OCI-LY1 (cell line): Measurements from ENCODE around the gene NLRP1.

ENCODE experiments used
- H2AFZ ChIP-seq: fragments of 200-600 bp; sonication (generic), shearing (Covaris generic); 2 replicates; pipeline ENCODE4 v1.6.0; 2014; ENCODE audit warnings: antibody characterized with exemption, mild to moderate bottlenecking, low read length
- H3F3A ChIP-seq: fragments of 200-600 bp; sonication (generic), shearing (Covaris generic); 2 replicates; pipeline ENCODE4 v1.6.0; 2014; ENCODE audit warnings: mild to moderate bottlenecking, antibody characterized with exemption, low read length, moderate library complexity; ENCODE audit not compliant: insufficient read depth
- H3K27ac ChIP-seq: fragments of 200-600 bp; sonication (generic); 2 replicates; pipeline ENCODE4 v1.5.1; 2014; ENCODE audit warnings: low read length, mixed run types, mild to moderate bottlenecking, low read depth; ENCODE audit not compliant: poor library complexity, severe bottlenecking
- H3K27me3 ChIP-seq: fragments of 200-600 bp; sonication (generic); 2 replicates; pipeline ENCODE4 v1.6.0; 2014; ENCODE audit warnings: antibody characterized with exemption, mild to moderate bottlenecking, low read length, moderate library complexity; ENCODE audit not compliant: insufficient read depth
- H3K36me3 ChIP-seq: fragments of 200-600 bp; sonication (generic); 2 replicates; pipeline ENCODE4 v1.6.1; 2014; ENCODE audit warnings: mild to moderate bottlenecking, antibody characterized with exemption, low read length, moderate library complexity, mixed read lengths; ENCODE audit not compliant: insufficient read depth
- H3K4me1 ChIP-seq: fragments of 200-600 bp; sonication (generic); 2 replicates; pipeline ENCODE4 v1.5.1; 2014; ENCODE audit warnings: mild to moderate bottlenecking, low read length, moderate library complexity; ENCODE audit not compliant: insufficient read depth, severe bottlenecking
- H3K4me2 ChIP-seq: fragments of 200-600 bp; sonication (generic), shearing (Covaris generic); 2 replicates; pipeline ENCODE4 v1.6.1; 2014; ENCODE audit warnings: low read length
- H3K4me3 ChIP-seq: fragments of 200-600 bp; sonication (generic); 2 replicates; pipeline ENCODE4 v1.5.1; 2014; ENCODE audit warnings: low read length, low read depth, mild to moderate bottlenecking, mixed read lengths; ENCODE audit not compliant: poor library complexity, severe bottlenecking
- H3K79me2 ChIP-seq: fragments of 200-600 bp; shearing (Covaris generic); 2 replicates; pipeline ENCODE4 v1.6.1; 2016; ENCODE audit warnings: mixed run types, low read length, mixed read lengths; ENCODE audit not compliant: insufficient read depth
- H3K9ac ChIP-seq: fragments of 200-600 bp; sonication (generic), shearing (Covaris generic); 2 replicates; pipeline ENCODE4 v1.6.1; 2014; ENCODE audit warnings: mild to moderate bottlenecking, low read length, mixed read lengths
- H3K9me2 ChIP-seq: fragments of 200-600 bp; sonication (generic), shearing (Covaris generic); 2 replicates; pipeline ENCODE4 v1.6.1; 2014; ENCODE audit warnings: low read depth, mild to moderate bottlenecking, low read length, mixed read lengths
- H3K9me3 ChIP-seq: fragments of 200-600 bp; shearing (Covaris generic); 2 replicates; pipeline ENCODE4 v1.6.1; 2014; ENCODE audit warnings: low read length, mixed read lengths
- H4K20me1 ChIP-seq: fragments of 200-600 bp; sonication (generic), shearing (Covaris generic); 2 replicates; pipeline ENCODE4 v1.6.0; 2016; ENCODE audit warnings: mild to moderate bottlenecking, low read length; ENCODE audit not compliant: insufficient read depth
- EZH2 ChIP-seq: fragments of 200-600 bp; sonication (generic), shearing (Covaris generic); IDR thresholded peaks from 2 replicates; pipeline ENCODE4 v1.8.0; 2017; ENCODE audit warnings: borderline replicate concordance, mixed run types, mild to moderate bottlenecking, antibody characterized with exemption, low read length, moderate library complexity, mixed read lengths
- TF ChIP-seq, protein P1 (sequence below): fragments of 200-600 bp; sonication (generic), shearing (Covaris generic); IDR thresholded peaks from 2 replicates; pipeline ENCODE4 v1.5.1; 2017; ENCODE audit warnings: mild to moderate bottlenecking, antibody characterized with exemption, low read length, moderate library complexity, mixed read lengths

The NLRP1 gene

GRCh38 chr17:5464717-5465507, 119.4 kb downstream of the NLRP1 start:
- Histone ChIP-seq H4K20me1 (no peaks in the 10 kb centered on the region), H3K27me3 (no peaks in the 10 kb centered on the region), H3K9me2 (no peaks in the 10 kb centered on the region), H3K4me2 (no peak overlapping the region), H3K9ac (no peak overlapping the region; the same call in 1 of the 2 replicates), H3K4me1 (peaks cover 34% of the 10 kb centered on the region), H3K4me3 (no peak overlapping the region), H3K9me3 (no peaks in the 10 kb centered on the region), H3K27ac (no peak overlapping the region), H3K36me3 (peaks cover 29% of the 10 kb centered on the region), H3K79me2 (peaks cover 61% of the 10 kb centered on the region), H3F3A (no peaks in the 10 kb centered on the region; the same call in 1 of the 2 replicates), H2AFZ (no peak overlapping the region)
- TF ChIP-seq, protein P1, sequence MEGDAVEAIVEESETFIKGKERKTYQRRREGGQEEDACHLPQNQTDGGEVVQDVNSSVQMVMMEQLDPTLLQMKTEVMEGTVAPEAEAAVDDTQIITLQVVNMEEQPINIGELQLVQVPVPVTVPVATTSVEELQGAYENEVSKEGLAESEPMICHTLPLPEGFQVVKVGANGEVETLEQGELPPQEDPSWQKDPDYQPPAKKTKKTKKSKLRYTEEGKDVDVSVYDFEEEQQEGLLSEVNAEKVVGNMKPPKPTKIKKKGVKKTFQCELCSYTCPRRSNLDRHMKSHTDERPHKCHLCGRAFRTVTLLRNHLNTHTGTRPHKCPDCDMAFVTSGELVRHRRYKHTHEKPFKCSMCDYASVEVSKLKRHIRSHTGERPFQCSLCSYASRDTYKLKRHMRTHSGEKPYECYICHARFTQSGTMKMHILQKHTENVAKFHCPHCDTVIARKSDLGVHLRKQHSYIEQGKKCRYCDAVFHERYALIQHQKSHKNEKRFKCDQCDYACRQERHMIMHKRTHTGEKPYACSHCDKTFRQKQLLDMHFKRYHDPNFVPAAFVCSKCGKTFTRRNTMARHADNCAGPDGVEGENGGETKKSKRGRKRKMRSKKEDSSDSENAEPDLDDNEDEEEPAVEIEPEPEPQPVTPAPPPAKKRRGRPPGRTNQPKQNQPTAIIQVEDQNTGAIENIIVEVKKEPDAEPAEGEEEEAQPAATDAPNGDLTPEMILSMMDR = no peak
- no peak for TF ChIP-seq EZH2
